ENCODE results near the gene VPS13D. TPM values are rescaled to one million over a fixed set of nuclear protein-coding genes. Genes with fewer than 3 reads are reported as not detected.

The VPS13D gene
- total RNA-seq, 1 experiment from 2014 or later = 20.2 TPM

DNA sequence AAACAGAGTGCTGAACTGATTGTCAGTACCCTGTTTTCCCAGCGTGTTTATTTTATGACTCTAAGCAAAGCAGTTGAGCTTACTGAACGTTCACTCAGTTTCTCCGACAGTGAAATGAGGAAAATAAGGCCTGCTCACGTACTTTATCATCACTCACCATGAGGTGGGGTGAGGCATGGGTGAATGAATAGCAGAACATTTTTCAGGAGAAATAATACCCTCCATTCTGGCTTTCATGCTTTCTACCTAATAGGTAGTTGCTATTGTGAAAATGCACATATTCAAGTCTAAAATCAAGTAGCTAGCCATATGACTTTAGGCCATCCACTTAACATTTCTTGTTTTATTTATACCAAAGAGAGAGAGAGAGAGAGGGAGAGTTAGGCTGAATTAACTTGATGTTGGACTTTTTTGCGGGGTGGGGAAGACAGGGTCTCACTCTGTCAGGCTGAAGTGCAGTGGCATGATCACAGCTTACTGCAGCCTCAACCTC is 178.2 kb downstream of the VPS13D start:
- TF ChIP-seq CTCF (conservative IDR thresholded peaks at IDR 0.05) = no peak
- no peaks in the 10 kb centered on the region for H3K79me1 ChIP-seq (ENCODE audit: insufficient read depth, low read depth, low read length, poor library complexity, severe bottlenecking)
- H3K27ac ChIP-seq (ENCODE audit: insufficient read length, low read depth, low read length) = no peak overlapping the region
- no peak overlapping the region for H3K4me2 ChIP-seq (ENCODE audit: insufficient read depth, insufficient read length, low read length)
- peaks cover 5 to 11% of the 10 kb centered on the region in 2 experiments; a peak in 3 of 4 replicates for H3K4me1 Mint-ChIP-seq
- WGBS (ENCODE audit: extremely low coverage, insufficient read length, low lambda C conversion rate) = no CpG with 5 or more reads among the region's 5 CpGs
- no peak overlapping the region for H2BK12ac ChIP-seq (ENCODE audit: insufficient read length, low read depth, low read length)
- H3K9me3 ChIP-seq (ENCODE audit: control insufficient read depth, low read depth, low read length) = no peaks in the 10 kb centered on the region
- H2AFZ ChIP-seq (ENCODE audit: low read length) = no peak overlapping the region
- H3T11ph ChIP-seq (ENCODE audit: low read length) = no peak overlapping the region
- H3K56ac ChIP-seq (ENCODE audit: insufficient read length, low read depth, low read length) = no peak overlapping the region
- H3K23ac ChIP-seq (ENCODE audit: insufficient read length, low read depth, low read length) = no peak overlapping the region
- no peaks in the 10 kb centered on the region for H3K23me2 ChIP-seq (ENCODE audit: insufficient read length, low read depth, low read length, poor library complexity, severe bottlenecking)
- no peak for DNase-seq
- H2BK120ac ChIP-seq (ENCODE audit: low read depth, low read length, poor library complexity, severe bottlenecking) = no peak overlapping the region
- no peak overlapping the region for H4K91ac ChIP-seq (ENCODE audit: insufficient read length, low read depth, low read length)
- no peaks in the 10 kb centered on the region for H4K20me1 ChIP-seq (ENCODE audit: control insufficient read depth, insufficient read depth, insufficient read length)
- no peak overlapping the region for H3K14ac ChIP-seq (ENCODE audit: insufficient read depth, low read length)
- no peak overlapping the region for H2BK20ac ChIP-seq (ENCODE audit: low read depth, low read length, poor library complexity, severe bottlenecking)
- peaks cover 8 to 9% of the 10 kb centered on the region in 2 experiments for H3K9me3 Mint-ChIP-seq
- H3K4ac ChIP-seq (ENCODE audit: low read depth, low read length) = no peak overlapping the region
- no peak overlapping the region for H4K5ac ChIP-seq (ENCODE audit: insufficient read length, low read depth, low read length)
- H2BK5ac ChIP-seq (ENCODE audit: insufficient read length, low read length) = no peak overlapping the region
- no peak overlapping the region for H3K4me3 Mint-ChIP-seq
- no peak overlapping the region for H4K8ac ChIP-seq (replicated peaks; ENCODE audit: insufficient read length, low read depth, low read length)
- H3K27me3 ChIP-seq (ENCODE audit: insufficient read depth, low read length) = no peaks in the 10 kb centered on the region
- H3K18ac ChIP-seq (ENCODE audit: insufficient read length, low read depth, low read length) = no peak overlapping the region
- H3K4me1 ChIP-seq (ENCODE audit: insufficient read depth, low read length) = no peaks in the 10 kb centered on the region
- H2BK15ac ChIP-seq (ENCODE audit: low read depth, low read length) = no peak overlapping the region
- H3K9ac ChIP-seq (ENCODE audit: extremely low read depth, insufficient read length, low read length) = no peak overlapping the region
- peaks cover 11 to 41% (median 34%) of the 10 kb centered on the region in 3 experiments; a peak in 6 of 7 replicates for H3K36me3 Mint-ChIP-seq (ENCODE audit: insufficient read depth in 1 of 3, low read depth in 3 of 3)
- H3K27me3 Mint-ChIP-seq (ENCODE audit: low read depth) = no peaks in the 10 kb centered on the region
- H3K79me2 ChIP-seq (ENCODE audit: insufficient read depth, low read length) = no peaks in the 10 kb centered on the region
- H2AK5ac ChIP-seq (ENCODE audit: insufficient read length, low read length) = no peak overlapping the region
- peak overlapping the region in 1 of 3 experiments; percentile 16; a peak in 1 of 7 replicates for H3K27ac Mint-ChIP-seq

Data from H9 (cell line).